K562 (cell line): ENCODE measurements around the gene GADD45B.

Experiments used
- BCLAF1 ChIP-seq, 2 experiments: fragments of 450-650 bp in 1 of 2; IDR thresholded peaks; 2 replicates each; pipeline ENCODE4 v1.6.1; 2011 to 2017; ENCODE audit warnings: low read depth in 2 of 2, antibody characterized with exemption in 1 of 2, borderline replicate concordance in 1 of 2, low read length in 1 of 2, mild to moderate bottlenecking in 1 of 2, mixed read lengths in 1 of 2; ENCODE audit not compliant: control insufficient read depth in 1 of 2
- GTF2F1 ChIP-seq: IDR thresholded peaks from 2 replicates; pipeline ENCODE4 v1.6.1; 2011; ENCODE audit warnings: low read depth, low read length, improper control_type of control experiment
- PHB2 ChIP-seq: fragments of 450-650 bp; IDR thresholded peaks from 2 replicates; pipeline ENCODE4 v1.6.1; 2017; ENCODE audit warnings: low read depth
- USF1 ChIP-seq: sonication (generic); formaldehyde crosslinking; IDR thresholded peaks from 2 replicates; pipeline ENCODE4 v1.9.0; 2022; ENCODE audit warnings: mild to moderate bottlenecking, missing genetic modification reagents

GRCh38 chr19:2451138-2451537 is 24.8 kb upstream of the GADD45B start:
- TF ChIP-seq GTF2F1 (no peak), BCLAF1 (IDR thresholded peaks at IDR 0.05; ENCODE audit: borderline replicate concordance in 1 of 2, control insufficient read depth in 1 of 2, low read depth in 2 of 2, low read length in 1 of 2) (no peak), USF1 (CRISPR knock-in tag) (no peak), PHB2 (no peak)
